Left renal cortex interstitium (tissue), 4 donors: ENCODE data around the gene SOWAHA. TPM values are rescaled to one million over a fixed set of nuclear protein-coding genes. Genes with fewer than 3 reads are reported as not detected.
"Not testable (repeated sequence)": the region's sequence is repeated elsewhere in the genome, so short reads cannot be mapped to it uniquely, and the experiment has no call there.

Experiments
- DNase-seq, 4 donors: peaks; one replicate each; pipeline ENCODE4 v3.0.0-alpha.2; 2013; ENCODE audit warnings: low read depth in 4 of 4, low spot score in 2 of 4, missing footprints in 1 of 4
- polyA plus RNA-seq, 4 donors: library from polyadenylated mRNA; unstranded; fragments of 120-200 nt; gene quantifications; one replicate each; pipeline ENCODE4 v1.2.1, GENCODE V29; 2013; ENCODE audit not compliant: insufficient read length in 4 of 4

Gene SOWAHA
- polyA plus RNA-seq, 4 donors: 4.5 to 5.1 (median 4.6) TPM

DNA sequence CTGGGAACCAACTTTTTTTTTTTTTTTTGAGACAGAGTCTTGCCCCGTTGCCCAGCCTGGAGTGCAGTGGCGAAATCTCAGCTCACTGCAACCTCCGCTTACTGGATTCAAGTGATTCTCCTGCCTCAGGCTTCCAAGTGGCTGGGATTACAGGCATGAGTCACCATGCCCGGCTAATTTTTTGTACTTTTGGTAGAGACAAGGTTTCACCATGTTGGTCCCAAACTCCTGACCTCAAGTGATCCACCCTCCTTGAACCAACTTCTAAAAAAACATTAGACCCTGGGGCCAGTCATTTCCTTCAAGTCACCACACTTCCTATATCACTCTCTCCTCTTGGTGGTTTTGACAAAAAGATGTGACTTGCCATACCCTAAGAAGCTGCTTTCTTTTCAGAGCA lies 28.2 kb downstream of the SOWAHA start:
- DNase-seq: no peak

DNA sequence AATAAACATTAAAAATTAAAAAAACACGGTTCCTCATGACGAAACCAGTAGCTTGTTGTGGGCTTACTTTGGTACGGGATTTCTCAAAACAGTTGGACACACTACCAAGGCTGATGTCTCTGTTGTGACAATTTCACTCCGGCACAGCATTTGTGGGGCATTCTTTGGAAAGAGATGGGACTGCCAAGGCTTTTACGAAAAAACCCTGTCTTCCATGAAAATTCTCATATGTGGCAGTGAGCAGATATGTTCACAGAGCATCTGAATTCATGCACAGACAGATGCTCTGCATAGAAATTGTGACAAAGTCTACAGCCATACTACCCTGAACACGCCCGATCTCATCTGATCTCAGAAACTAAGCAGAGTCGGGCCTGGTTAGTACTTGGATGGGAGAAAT lies 35.2 kb downstream of the SOWAHA start:
- DNase-seq: no peak

DNA sequence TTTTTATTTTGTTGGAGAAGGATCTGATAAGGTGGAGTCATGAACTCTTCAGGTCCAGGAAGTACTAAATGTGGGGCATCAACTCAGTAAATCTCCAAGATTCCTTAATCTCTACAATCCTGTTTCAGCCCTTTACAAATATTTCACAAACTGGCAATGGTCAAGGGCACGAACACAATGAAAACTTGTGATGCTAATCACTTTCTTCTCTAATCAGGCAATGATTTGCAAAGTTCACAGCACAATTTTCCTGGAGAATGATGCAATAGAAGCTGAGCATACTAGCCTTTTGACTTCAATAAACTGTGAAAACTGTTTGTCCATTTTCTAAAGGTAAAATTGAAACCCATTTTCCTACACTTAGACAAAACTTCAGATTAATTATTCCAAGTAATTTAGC lies 36.2 kb downstream of the SOWAHA start:
- DNase-seq: no peak

DNA sequence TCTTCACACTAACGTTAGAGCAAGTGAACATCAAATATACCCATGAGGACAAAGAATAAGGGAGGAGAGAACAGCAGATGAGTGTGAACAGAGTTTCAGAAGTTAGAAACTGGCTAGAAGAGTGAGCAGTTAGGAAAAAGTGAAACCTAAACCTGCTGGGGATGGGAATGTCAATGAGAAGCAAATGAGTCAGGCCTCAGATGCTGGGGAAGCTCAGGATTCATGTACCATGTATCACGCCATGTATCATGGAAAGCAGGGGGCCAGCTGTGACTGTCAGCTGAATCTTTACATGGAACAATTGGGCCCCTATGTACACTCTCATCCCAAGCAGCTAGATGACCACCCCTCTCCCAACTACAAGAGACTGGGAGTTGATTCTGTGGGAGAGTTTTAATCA lies 37.0 kb downstream of the SOWAHA start:
- DNase-seq: no peak

DNA sequence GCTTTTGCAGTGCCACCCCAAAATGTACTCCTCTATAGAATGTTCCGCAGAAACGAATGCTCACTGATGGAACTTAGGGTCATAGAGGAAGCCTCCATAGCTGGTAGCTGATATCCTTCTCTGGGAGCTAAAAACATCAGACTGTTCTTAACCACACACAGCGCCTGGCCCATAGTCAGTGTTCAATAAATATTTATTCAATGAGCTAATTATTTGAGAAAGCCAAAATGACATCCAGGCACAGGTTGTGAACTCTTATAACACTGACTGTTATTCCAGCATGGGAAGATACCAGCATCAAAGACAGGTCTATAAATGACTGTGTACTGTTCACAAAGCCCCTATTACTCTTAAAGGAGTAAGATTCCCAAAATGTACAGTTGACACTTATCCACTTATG lies 40.2 kb downstream of the SOWAHA start:
- no peak for DNase-seq

DNA sequence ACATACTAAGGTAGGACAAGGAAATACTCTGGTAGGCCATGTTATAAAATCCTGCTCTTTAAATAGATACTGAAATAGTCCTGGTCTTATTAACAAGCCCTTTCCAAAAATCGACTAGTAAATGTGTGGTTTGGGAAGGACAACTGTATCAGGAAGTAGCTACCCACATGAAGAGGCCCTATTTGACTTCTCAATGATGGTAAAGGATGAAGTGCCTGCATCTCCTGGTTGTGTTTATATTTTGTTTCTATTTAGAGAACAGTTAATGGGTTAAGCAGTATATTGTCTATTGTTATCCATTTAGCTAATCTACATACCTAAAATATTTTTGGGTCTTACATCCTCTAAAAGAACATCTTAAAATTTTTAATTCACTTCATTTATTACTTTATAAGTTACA lies 40.7 kb downstream of the SOWAHA start:
- DNase-seq: no peak

DNA sequence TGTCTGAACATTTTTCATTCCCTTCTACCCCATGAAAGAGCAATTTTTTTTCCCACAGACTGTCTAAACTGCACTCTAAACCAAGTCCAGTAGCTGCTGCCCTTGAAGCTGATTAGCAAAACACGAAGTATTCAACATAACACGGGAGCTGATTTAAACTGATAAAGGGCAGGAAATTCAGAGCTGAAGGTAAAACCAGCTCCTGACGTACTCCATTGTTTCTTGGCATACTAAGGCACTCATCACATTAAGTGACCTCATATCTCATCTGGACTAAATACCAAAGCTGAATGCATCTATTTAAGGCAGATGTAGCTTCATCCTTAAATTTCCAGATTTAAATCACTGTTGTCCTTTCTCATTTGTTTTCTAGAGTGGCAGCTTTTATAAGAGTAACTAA lies 41.2 kb downstream of the SOWAHA start:
- DNase-seq: no peak

DNA sequence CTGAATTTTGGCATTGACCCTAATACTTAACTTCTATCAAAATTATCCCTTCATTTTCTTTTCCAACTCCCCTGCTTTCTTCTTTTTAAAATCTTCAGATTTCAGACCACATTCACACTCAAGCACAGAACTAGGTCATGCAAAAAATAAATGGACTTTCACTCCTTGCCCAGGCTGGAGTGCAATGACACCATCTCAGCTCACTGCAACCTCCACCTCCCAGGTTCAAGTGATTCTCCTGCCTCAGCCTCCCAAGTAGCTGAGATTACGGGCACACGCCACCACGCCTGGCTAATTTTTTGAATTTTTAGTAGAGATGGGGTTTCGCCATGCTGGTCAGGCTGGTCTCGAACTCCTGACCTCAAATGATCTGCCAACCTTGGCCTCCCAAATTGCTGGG lies 41.9 kb downstream of the SOWAHA start:
- DNase-seq: not testable (repeated sequence)

DNA sequence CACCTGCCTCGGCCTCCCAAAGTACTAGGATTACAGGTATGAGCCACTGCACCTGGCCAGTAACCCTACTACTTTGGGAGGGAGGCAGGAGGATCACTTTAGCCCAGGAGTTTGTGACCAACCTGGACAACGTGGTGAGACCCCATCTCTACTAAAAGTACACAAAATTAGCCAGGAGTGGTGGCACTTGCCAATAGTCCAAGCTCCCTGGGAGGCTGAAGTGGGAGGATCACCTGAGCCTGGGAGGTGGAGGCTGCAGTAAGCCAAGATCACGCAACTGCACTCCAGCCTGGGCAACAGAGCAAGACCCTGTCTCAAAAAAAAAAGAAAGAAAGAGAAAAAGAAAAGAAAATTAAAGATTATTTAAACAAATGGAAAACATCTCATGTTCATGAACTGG lies 42.9 kb downstream of the SOWAHA start:
- no peak for DNase-seq

DNA sequence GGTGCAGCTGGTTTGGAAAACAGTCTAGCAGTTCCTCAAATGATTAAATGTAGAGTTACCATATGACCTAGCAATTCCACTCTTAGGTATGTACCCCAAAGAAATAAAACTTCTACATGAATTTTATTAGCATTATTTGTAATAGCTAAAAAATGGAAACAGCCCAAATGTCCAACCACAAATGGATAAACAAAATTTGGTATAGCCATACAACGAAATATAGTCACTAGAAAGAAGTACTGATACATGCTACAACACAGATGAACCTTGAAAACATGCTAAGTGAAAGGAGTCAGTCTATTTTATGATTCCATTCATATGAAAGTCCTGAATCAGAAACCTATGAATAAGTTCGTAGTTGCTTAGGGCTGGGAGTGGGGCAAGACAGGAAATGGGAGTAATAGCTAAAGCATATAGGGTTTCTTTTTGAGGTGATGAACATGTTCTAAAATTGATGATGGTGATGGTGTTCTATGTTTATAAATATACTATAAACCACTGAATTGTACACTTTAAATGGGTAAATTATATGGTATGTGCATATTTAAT lies 46.9 kb downstream of the SOWAHA start:
- no peak for DNase-seq

DNA sequence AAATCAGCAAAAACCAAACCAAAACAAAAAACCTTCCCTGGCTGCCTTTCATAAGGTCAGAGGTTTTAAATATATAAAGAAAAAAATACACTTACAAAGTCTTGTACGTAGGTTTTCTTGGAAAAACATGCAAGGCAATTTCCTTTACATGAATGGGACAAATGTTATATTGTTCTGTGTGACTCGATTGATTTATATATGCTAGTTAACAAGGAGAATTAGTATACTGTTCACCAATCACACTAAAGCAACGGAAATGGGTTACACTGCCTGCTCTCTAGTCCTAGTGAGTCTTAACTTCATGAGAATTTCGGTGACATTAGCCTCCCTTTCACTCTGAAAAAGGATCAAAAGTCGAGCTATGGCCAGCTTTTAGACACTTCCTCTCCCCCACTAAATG lies 47.6 kb downstream of the SOWAHA start:
- no peak for DNase-seq

DNA sequence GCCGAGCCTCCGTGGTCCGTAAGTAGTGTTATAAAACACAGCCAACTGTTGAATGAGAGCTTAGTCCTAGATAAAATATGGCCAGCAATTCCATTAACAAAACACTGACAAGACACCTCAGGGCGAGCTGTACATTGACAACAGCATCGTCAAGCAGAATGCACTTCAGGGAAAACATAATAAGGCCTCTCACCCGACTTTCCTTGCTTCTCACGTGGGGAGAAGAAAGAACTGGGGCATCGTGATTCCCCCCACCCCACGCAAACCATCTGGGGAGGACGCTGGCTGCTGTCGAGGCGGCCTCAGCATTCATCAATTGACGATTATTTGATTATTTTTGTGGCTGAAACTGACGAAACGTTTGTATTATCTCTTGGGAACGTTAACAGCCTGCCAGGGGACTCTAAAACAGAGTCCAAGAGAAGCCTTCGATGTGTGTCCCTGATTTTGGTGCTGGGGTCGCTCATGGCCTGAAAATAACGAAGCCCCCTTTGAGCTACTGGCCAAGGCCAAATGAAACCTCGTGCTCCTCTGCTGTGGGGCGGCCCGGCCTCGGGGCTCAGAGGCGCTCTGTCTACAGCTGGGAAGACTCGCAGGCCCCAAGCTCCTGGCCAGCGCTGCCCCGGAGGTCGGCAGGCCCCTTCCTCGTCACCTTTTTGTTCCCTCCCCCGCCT lies 52.7 kb downstream of the SOWAHA start:
- DNase-seq: no peak

Other genes starting within 250 kb of the SOWAHA start
- under 1 TPM in 1 of 4 donors, not detected in 3; 0.13 TPM for gene IL13, start 155.1 kb upstream of the SOWAHA start, polyA plus RNA-seq
- gene IL4, start 139.3 kb upstream of the SOWAHA start, polyA plus RNA-seq: not detected
- gene KIF3A, start 75.8 kb upstream of the SOWAHA start, polyA plus RNA-seq: 10 to 100 TPM; 14.5 to 36.4 (median 24.5) TPM
- gene CCNI2, start 65.9 kb upstream of the SOWAHA start, polyA plus RNA-seq: 1 to 10 TPM; 3.7 to 4.8 (median 3.9) TPM
- gene SEPTIN8, start 36.1 kb upstream of the SOWAHA start, polyA plus RNA-seq: 10 to 100 TPM; 74.2 to 84.5 (median 79.2) TPM
- 10 to 100 TPM; 11.6 to 22.7 (median 18.4) TPM for gene SHROOM1, start 17.3 kb downstream of the SOWAHA start, polyA plus RNA-seq
- gene GDF9, start 53.2 kb downstream of the SOWAHA start, polyA plus RNA-seq: 1 to 10 TPM; 1.6 to 1.8 (median 1.8) TPM
- gene UQCRQ, start 53.3 kb downstream of the SOWAHA start, polyA plus RNA-seq: 100 to 1,000 TPM; 191 to 319 (median 201) TPM
- gene LEAP2, start 60.4 kb downstream of the SOWAHA start, polyA plus RNA-seq: 1 to 10 TPM; 2.3 to 7.8 (median 6.4) TPM
- 10 to 100 TPM; 51.4 to 72.8 (median 59.6) TPM for gene AFF4, start 150.3 kb downstream of the SOWAHA start, polyA plus RNA-seq
- 10 to 100 TPM; 29.8 to 35.7 (median 31.1) TPM for gene ZCCHC10, start 213.2 kb downstream of the SOWAHA start, polyA plus RNA-seq
- 100 to 1,000 TPM; 110 to 155 (median 124) TPM for gene HSPA4, start 238.7 kb downstream of the SOWAHA start, polyA plus RNA-seq